NCI-H526 (cell line): Measurements from ENCODE around the gene SMIM5.

Source experiments
- DNase-seq, 2 experiments: peaks; one replicate each; lab custom pipeline; 2025; lab: John Stamatoyannopoulos, UW

The SMIM5 gene

DNA sequence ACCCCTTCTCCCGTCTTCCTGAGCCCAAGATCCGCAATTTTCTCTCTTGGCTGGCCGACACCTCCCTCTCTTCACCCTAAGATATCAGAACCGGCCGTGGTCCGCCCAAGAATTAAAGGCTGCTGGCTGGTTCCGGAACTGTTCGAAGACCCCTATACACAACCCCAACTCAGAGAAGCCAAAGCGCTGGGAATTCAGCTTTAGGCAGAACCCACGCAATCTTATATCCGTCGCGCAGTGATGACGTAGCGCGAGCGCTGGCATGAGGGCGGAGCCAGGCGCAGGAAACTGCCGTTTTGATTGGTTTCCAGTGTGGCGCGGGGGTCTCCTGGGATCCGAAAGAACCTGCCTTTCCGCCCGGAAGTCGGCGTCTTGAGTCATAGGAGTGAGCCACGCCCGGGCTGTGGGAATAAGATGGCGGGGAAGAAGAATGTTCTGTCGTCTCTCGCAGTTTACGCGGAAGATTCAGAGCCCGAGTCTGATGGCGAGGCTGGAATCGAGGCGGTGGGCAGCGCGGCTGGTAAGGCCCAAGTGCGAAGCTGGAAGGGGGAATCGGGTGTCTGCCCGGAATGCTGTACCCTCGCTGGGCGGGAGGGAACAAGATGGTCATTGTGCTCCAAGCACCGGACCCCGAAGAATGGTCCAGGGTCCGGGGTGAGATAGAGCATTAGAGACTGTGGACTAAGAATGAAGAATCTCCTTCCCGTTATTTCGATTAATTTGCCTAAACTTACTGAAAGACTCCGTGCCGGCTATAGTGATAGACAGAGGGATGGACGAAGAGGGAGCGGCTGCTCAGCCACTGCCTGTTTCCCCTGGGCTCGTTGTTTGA lies 33.9 kb downstream of the SMIM5 start, which contains the start of the genes RECQL5 and SAP30BP:
Gene RECQL5 (minus strand): TSS at position 196 of the 832 bp plus-strand sequence. CDS start 597 bp downstream, outside the sequence.
Gene SAP30BP (plus strand): TSS at position 380 of the 832 bp plus-strand sequence. CDS start 35 bp downstream, at position 415.
- DNase-seq = peak; percentile 96 to 99

DNA sequence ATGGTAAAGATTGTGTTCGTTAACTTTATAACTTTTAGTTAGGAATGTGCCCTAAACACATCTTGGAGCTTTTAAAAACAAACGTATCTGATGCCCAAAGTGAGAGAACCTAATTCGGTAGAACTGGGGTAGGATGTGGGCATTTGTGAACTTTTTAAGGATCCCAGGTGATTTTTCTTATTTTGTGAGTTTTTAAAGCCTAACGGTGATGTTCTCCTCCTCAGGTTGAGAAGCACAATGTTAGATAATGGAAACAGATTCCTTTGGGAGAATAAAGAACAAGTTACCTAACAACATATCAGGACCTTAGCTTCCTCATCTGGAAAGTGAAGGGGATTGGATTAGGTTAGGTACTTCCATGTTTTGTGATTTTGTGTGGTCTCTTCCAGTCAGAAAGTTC lies 34.6 kb downstream of the SMIM5 start:
- no peak for DNase-seq

DNA sequence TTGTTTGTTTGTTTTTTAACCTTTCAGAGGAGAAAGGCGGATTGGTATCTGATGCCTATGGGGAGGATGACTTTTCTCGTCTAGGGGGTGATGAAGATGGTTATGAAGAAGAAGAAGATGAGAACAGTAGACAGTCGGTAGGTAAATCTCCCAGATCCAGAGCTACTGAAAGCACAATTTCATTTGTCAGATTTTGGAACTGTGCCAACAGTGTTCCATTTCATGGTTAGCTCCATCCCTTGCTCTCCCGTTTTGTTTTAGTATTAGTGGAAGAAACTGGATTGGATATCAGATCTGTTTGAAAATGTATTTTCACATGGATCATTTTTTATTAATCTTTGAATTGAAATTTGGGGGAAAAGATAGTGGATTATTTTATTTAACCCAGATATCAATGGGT lies 35.3 kb downstream of the SMIM5 start:
- DNase-seq = no peak

DNA sequence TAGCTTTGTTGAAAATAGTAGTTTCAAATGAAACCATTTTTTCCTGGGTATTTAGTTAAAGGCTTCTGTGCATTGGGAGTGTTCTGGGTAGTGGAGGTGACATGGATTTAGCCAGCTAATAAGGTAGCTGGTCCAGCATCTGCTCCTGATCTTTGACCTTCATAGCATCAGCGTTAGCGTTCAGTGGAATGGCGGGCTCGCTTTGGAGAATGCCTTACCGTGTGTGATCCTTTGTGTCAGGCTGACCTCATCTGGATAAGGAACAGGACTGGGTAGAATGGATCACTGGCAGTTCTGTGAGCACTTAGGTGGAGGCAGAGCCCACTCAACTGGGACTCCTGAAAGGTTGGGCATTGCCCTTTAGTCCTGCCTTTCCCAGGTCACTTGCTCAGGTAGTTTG lies 37.6 kb downstream of the SMIM5 start:
- DNase-seq = no peak

DNA sequence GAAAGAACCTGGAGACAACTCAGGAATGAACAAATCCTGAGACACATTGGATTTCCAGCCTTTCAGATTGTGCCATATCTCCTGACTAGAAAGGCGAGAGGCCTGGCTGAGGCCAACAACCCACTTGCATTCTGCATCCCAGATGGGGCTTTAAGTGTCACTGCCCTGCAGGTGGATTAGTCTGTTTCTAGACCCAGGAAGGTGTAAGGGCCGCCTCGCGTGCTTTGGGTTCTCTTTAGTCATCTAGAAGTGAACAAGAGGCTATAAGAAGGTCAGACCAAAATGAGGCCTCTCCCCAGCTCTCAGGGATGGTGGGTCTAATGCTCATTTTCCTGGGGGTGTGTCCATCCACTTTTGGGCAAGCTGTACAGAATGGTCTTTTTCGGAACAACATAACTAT lies 38.8 kb downstream of the SMIM5 start:
- DNase-seq = no peak

DNA sequence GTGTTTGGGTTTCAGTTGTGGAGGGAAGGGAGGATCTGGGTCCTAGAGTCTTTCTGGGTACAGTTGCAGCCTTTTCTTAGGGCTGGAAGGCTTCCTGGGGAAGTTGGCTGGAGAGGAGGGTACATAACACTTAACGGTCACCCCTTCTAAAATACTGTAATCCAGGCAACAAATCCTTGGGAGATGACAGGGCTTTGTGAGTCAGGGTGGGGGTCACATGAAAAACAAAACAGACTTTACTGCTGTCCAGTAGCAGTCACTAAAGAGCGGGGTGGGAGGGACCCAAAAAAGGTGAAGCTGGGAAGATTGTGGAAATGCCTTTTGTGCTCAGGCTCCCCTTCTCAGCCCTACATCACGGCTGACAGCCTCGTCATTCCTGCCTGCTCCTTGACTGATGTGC lies 40.3 kb downstream of the SMIM5 start:
- no peak for DNase-seq

DNA sequence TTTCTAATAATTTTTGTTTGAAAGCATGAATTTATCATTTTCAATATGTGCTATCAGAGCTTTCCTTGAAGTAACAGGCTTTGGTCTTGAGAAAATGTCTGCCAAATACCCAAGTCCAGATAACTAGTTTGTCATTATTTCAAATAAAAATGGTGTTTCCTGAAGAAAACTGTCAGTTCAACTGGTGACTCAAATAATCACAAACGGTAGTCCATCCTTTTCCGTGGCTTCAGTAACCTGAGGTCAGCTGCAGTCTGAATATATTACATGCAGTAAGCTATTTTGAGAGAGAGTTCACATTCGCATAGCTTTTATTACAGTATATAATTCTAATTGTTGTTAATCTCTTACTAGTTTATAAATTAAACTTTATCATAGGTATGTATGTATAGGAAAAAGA lies 43.2 kb downstream of the SMIM5 start:
- DNase-seq = no peak

DNA sequence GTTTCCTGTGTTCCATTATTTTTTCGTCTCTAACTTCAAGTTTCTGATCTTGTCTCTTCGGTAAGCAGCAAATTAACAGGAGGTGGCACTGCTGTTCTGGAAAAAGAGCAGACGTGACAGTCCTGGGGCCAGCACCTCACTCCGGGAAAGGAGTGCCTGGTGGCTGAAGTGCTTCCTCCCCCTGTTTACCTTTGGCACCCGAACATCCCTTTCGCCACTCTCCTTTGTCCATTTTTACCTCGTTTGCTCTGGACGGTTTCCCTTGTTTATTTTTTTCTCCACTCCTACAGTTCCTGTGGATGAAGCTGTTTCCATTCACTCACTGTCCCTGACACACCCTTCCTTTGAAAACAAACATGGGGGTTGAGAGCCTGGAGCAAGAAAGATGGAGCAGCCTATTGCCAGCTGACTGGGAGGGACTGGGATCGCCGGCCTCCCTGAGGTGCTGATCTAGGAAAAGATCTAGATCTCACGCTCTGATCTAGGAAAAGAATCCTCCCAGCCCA lies 46.5 kb downstream of the SMIM5 start:
- no peak for DNase-seq

DNA sequence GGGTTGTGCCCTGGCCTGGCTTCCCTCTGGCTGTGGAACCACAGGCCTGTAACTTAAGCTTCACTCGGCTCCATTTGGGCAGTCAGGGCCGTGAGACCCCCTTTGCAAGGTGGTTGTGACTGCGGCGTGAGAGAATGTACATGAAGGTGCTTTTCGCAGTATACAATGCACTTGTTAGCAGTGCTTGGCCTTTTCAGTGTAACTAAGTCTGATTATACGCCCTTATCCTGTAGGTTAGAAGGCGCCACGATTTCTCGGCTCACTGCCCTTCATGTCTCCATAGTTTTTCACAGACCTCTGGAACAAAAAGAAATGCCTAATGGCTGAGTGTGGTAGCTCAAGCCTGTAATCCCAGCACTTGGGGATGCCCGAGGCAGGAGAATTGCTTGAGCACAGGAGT lies 47.2 kb downstream of the SMIM5 start:
- DNase-seq = no peak

DNA sequence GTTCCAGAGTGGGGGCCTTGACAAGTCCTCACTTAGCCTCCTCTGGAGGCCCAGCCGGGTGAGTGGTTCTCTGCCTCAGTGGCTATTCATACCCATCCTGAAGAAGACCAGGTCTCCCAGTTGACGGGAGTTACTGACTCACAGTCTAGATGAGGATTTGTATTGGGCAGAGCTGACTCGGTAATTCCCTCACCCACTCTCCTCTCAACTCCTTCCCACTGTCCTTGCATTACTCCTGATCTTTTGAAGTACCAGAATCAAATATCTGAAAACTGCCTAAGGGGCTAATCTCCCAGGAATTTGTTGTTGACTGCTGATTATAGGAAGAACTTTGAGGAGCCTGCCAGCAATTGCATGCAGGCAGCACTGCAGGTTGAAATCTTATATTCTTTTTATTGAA lies 48.1 kb downstream of the SMIM5 start:
- no peak for DNase-seq

DNA sequence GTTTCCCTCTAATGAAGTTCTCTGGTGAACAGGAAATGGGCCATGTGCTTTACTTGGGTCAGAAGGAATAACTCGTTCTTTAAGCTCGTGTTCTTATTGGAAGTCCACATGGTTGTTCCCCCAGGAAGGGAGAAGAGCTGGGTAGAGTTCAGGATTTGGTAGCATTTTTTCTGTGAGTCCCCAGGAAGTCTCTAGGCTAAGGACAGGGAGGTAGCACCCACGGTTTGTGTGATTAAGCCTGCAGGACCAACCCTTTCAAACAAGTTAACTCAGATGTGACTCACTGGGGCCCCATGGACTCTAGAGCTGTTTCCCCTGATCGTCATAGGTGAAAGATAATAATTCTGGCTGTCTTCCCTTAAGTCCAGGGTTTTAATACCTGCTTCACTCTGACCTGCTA lies 50.3 kb downstream of the SMIM5 start:
- DNase-seq = no peak

DNA sequence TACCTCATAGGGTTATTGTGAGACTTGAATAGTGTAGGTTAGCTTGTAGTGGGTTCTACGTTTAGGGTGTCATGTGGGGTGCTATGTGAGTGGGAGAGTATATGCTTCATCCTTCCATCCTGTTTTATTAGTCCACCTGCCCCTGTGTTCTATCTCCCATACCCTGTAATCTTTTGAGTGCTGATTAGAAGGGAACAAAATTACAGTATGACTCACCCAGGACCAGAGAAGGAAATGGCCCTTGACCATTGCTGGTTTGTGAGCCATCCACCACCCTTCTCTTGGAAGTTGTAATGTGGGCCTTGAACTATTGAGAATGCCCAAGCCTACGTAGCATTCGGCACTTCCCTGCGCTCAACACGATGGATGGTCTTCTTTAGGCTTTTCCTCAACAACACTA lies 51.0 kb downstream of the SMIM5 start:
- DNase-seq = no peak

DNA sequence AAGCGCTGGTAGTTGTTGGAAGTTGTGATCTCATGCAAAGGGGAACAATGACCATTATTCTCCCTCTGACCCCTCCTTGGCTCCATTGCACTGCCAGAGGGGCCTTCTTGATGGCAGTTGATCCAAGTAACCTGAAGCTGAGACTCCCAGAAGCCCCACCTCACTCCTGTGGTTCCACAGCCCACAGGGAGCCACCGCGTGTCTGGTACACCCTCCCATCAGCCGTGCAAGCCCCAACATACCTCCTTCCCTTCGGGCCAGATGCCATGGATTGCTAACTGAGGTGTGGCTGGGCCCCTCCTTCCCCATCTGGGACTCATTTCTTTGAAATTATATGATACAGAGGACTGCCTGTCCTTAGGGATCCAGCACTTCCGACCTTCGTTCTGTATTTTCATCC lies 51.7 kb downstream of the SMIM5 start:
- DNase-seq = no peak

DNA sequence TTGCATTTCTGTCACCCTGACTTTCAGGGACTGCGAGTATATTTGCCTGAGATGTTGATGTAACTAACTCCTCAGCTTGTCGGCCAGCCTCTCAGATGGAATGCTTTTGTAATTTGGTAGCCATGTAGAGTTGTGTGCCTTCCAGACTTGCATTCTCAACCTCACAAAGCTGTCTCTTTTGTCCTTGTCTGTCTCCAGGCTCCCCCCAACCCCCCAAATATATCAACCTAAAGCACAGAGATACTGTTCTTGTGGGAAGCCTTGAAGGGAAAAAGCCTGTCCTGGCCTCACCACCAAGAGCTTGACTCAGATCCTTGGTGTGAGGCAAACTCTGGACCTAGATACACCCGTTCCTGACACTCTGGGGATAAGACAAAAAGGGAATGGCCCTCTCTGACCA lies 52.3 kb downstream of the SMIM5 start:
- no peak for DNase-seq

DNA sequence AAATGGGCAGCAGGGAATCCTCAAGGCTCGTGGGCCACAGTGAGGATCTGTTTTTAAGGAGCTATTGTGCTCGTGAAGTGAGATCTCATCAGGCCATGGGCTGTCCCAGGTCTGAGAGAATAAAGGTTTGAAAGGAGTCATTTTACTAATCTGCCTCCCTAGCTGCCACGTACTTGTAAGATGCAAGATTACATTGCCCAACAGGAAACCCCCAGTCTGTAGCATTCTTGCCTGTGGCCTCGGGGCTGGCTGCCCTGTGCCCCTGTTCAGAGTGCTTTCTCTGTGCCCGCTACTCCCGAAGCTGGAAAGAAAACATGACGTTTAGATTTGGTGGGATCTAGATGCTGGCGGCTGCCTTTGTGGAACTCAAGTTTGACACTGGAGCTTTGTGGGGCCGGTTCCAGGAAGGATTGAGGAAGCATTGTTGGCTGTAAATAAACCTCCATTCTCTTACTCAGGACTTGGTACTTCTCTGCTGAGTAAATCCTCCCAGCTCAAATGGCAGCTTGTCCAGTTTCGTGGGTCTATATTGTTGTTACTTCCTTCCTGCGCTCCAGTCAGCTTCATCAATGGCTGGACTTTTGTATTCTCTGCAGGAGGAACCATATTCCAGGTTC lies 55.1 kb downstream of the SMIM5 start:
- no peak for DNase-seq

DNA sequence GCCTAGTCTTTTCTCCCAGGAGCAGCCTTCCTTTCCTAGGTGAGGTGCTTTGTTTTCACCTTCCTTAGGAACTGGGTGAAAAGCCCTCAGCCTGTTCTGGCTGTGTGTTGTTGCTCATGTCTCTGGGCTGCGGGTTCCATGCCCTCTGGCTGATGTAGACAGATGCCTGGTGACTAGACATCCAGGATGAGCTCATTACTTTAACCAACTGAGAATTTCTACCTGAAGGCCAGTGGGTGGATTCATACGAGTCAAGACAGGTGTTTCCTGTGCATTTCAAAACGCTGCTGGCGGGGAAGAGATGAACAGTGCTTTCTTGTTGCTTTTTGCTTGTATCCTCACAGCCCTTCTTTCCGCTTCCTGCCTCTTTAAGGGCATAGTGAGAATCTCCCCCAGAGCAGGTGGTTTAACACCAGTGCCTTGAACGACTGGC lies 56.2 kb downstream of the SMIM5 start:
- no peak for DNase-seq
